GM21447 (cell line): Measurements from ENCODE around the gene PLCD1.
"Not testable (repeated sequence)": the region's sequence is repeated elsewhere in the genome, so short reads cannot be mapped to it uniquely, and the experiment has no call there.

Experiments used
- ATAC-seq: cut with Tn5 transposase; IDR thresholded peaks from one replicate; pipeline ENCODE4 v1.9.1; 2021; ENCODE audit not compliant: unreplicated experiment

Gene PLCD1

GRCh38 chr3:37988376-37988775 lies 41.1 kb downstream of the PLCD1 start:
- ATAC-seq, result not testable (repeated sequence)

- no peak for ATAC-seq
These were observed 41.7 kb downstream of the PLCD1 start for GRCh38 chr3:37987751-37988179.

- ATAC-seq, result no peak
These were observed 42.1 kb downstream of the PLCD1 start for GRCh38 chr3:37987315-37987697.

- ATAC-seq, result no peak
These were observed 42.7 kb downstream of the PLCD1 start for GRCh38 chr3:37986479-37987314.

GRCh38 chr3:37985637-37986320 lies 43.7 kb downstream of the PLCD1 start:
- ATAC-seq, result no peak

GRCh38 chr3:37984596-37984995 lies 44.8 kb downstream of the PLCD1 start:
- ATAC-seq, result no peak

- no peak for ATAC-seq
These were observed 45.4 kb downstream of the PLCD1 start for GRCh38 chr3:37984051-37984450.

- ATAC-seq, result no peak
These were observed 47.1 kb downstream of the PLCD1 start for GRCh38 chr3:37982331-37982730.

GRCh38 chr3:37981348-37981664 lies 48.1 kb downstream of the PLCD1 start:
- no peak for ATAC-seq

GRCh38 chr3:37980462-37981347 lies 48.7 kb downstream of the PLCD1 start:
- ATAC-seq, result no peak

- ATAC-seq, result no peak
These were observed 49.6 kb downstream of the PLCD1 start for GRCh38 chr3:37979541-37980461.

GRCh38 chr3:37974121-37975083 lies 55.0 kb downstream of the PLCD1 start:
- ATAC-seq, result peak; percentile 87

GRCh38 chr3:37973246-37974054 lies 56.0 kb downstream of the PLCD1 start:
- no peak for ATAC-seq

- ATAC-seq, result not testable (repeated sequence)
These were observed 57.4 kb downstream of the PLCD1 start for GRCh38 chr3:37972056-37972455.

- no peak for ATAC-seq
These were observed 58.0 kb downstream of the PLCD1 start for GRCh38 chr3:37971467-37971866.

GRCh38 chr3:37970802-37971201 lies 58.6 kb downstream of the PLCD1 start:
- ATAC-seq, result no peak

GRCh38 chr3:37969596-37970100 lies 59.8 kb downstream of the PLCD1 start:
- no peak for ATAC-seq
